HepG2 (cell line): ENCODE measurements around the gene IL2RG. TPM values are rescaled to one million over a fixed set of nuclear protein-coding genes. Genes with fewer than 3 reads are reported as not detected.

Experiments used
- ARHGAP35 ChIP-seq: sonication (generic); formaldehyde crosslinking; IDR thresholded peaks from 2 replicates; pipeline ENCODE4 v1.9.0; 2022; ENCODE audit warnings: mild to moderate bottlenecking, inconsistent platforms, moderate library complexity, missing genetic modification reagents, borderline replicate concordance
- ATM ChIP-seq: fragments of 450-650 bp; IDR thresholded peaks from 2 replicates; pipeline ENCODE4 v1.7.1; 2017; ENCODE audit warnings: mild to moderate bottlenecking, borderline replicate concordance
- CENPX ChIP-seq: sonication (generic); formaldehyde crosslinking; IDR thresholded peaks from 2 replicates; pipeline ENCODE4 v1.9.0; 2021; ENCODE audit warnings: mild to moderate bottlenecking, missing genetic modification reagents, moderate library complexity
- GATAD1 ChIP-seq: IDR thresholded peaks from 2 replicates; pipeline ENCODE4 v1.6.1; 2016; ENCODE audit warnings: missing genetic modification reagents, missing compliant biosample characterization
- GPN1 ChIP-seq: sonication (generic); formaldehyde crosslinking; IDR thresholded peaks from 2 replicates; pipeline ENCODE4 v1.5.1; 2020; ENCODE audit warnings: missing genetic modification reagents, borderline replicate concordance
- KLF11 ChIP-seq: IDR thresholded peaks from 2 replicates; pipeline ENCODE4 v1.6.1; 2016; ENCODE audit warnings: missing compliant biosample characterization
- NR3C1 ChIP-seq: sonication (generic); formaldehyde crosslinking; IDR thresholded peaks from 2 replicates; pipeline ENCODE4 v1.4.0; 2020; ENCODE audit warnings: missing genetic modification reagents
- POGZ ChIP-seq: sonication (generic); formaldehyde crosslinking; IDR thresholded peaks from 2 replicates; pipeline ENCODE4 v1.4.0; 2020; ENCODE audit warnings: mild to moderate bottlenecking, missing genetic modification reagents
- RBM39 ChIP-seq: fragments of 200-400 bp; formaldehyde crosslinking; IDR thresholded peaks from one replicate; pipeline ENCODE4 v1.6.1; 2018; ENCODE audit warnings: antibody characterized with exemption, mild to moderate bottlenecking, low read depth, low read length; ENCODE audit not compliant: poor library complexity, severe bottlenecking
- STAT5B ChIP-seq: sonication (generic); formaldehyde crosslinking; IDR thresholded peaks from 2 replicates; pipeline ENCODE4 v1.4.0; 2020; ENCODE audit warnings: missing genetic modification reagents
- ZFYVE20 ChIP-seq: sonication (generic); formaldehyde crosslinking; IDR thresholded peaks from 2 replicates; pipeline ENCODE4 v1.8.0; 2023; ENCODE audit warnings: low read depth, mild to moderate bottlenecking, moderate library complexity, missing genetic modification reagents, borderline replicate concordance
- ZNF563 ChIP-seq: sonication (generic); formaldehyde crosslinking; IDR thresholded peaks from 2 replicates; pipeline ENCODE4 v1.8.0; 2022; ENCODE audit warnings: mild to moderate bottlenecking, moderate library complexity, missing genetic modification reagents
- ZNF709 ChIP-seq: sonication (generic); formaldehyde crosslinking; IDR thresholded peaks from 2 replicates; pipeline ENCODE4 v1.5.0; 2020; ENCODE audit warnings: mild to moderate bottlenecking, missing genetic modification reagents
- ZNF768 ChIP-seq: sonication (generic); formaldehyde crosslinking; IDR thresholded peaks from 2 replicates; pipeline ENCODE4 v1.4.0; 2020; ENCODE audit warnings: missing genetic modification reagents
- ZNF850 ChIP-seq: sonication (generic); formaldehyde crosslinking; conservative IDR thresholded peaks from 2 replicates; pipeline ENCODE4 v1.9.0; 2021; ENCODE audit warnings: mild to moderate bottlenecking, missing genetic modification reagents
- polyA plus RNA-seq, 8 experiments: library from polyadenylated mRNA; depleted of rRNA in 3 of 8; stranded (reverse) in 7 of 8; unstranded in 1 of 8; fragments of >200 nt; fragmentation: Illumina TruSeq in 4 of 8; extraction: Trizol in 4 of 8; gene quantifications; 2 replicates each; pipeline versions ENCODE4 v1.2.1 to v1.2.3, GENCODE V29; 2011 to 2016; ENCODE audit warnings: low read depth in 4 of 8, missing spikeins in 1 of 8, mixed read lengths in 1 of 8; ENCODE audit not compliant: insufficient read depth in 1 of 8
- total RNA-seq, 5 experiments: library from RNA; depleted of rRNA; stranded (reverse); fragments of >200 nt; fragmentation: Illumina TruSeq; extraction: Trizol; gene quantifications; 2 replicates each; pipeline ENCODE4 v1.2.3, GENCODE V29; 2016; ENCODE audit warnings: low read depth in 1 of 5
- TF ChIP-seq, protein P1 (sequence below): sonication (generic); formaldehyde crosslinking; IDR thresholded peaks from 2 replicates; pipeline ENCODE4 v1.5.0; 2020; ENCODE audit warnings: missing genetic modification reagents
- TF ChIP-seq, protein P2 (sequence below): sonication (generic); formaldehyde crosslinking; IDR thresholded peaks from 2 replicates; pipeline ENCODE4 v1.4.0; 2020; ENCODE audit warnings: missing genetic modification reagents
- TF ChIP-seq, protein P3 (sequence below): sonication (generic); formaldehyde crosslinking; IDR thresholded peaks from 2 replicates; pipeline ENCODE4 v1.4.0; 2020; ENCODE audit warnings: missing genetic modification reagents
- TF ChIP-seq, protein P4 (sequence below): sonication (generic); formaldehyde crosslinking; IDR thresholded peaks from 2 replicates; pipeline ENCODE4 v1.8.0; 2023; ENCODE audit warnings: mild to moderate bottlenecking, missing genetic modification reagents

IL2RG gene
- total and polyA plus RNA-seq, 2 of the 13 experiments (the other 11 are each of a cell fraction or from before 2014, with no cell fraction given): 0.98 TPM; not detected in 1

DNA sequence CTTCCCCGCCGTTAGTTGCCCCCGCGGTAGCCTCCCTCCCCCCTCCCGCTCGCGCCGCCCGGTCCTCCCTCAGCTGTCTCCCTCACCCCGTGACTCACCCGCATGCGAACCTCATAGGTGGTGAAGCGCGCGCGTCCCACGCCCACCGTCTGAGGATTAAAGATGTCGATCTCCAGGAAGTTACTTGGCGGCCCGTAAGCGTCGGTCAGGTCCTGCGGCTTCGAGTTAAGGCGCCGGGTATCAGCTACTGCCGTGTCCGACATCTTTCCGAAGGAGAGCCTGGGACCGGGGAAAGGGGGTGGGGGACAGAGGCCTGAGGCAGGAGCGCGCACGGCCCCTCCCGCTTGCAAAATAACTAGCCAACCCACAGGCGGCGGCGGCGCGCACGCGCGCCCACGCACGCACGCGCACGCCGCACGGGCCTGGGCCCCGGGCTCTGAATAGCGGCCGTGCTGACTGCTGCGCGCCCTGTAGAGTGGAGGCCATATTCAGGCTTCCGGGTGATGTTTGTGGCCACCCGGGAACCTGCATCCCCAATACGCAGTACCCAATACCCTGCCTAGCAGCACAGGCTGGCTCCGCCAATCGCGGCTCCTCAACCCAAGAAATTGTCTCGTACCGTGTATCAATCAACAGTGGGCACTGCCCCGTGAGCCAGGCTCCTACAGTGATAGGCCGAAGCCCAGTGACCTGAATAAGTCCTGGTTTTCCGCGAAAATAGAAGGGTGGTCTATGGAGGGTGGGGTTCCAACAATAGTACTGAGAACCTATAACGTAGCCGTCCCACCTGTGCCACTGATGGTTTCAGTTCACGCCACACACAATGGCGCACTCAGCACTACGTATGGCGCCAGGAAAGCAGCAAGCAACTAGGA is 43.1 kb downstream of the IL2RG start, which contains the start of gene SNX12 (continued):
- TF ChIP-seq, protein P1, sequence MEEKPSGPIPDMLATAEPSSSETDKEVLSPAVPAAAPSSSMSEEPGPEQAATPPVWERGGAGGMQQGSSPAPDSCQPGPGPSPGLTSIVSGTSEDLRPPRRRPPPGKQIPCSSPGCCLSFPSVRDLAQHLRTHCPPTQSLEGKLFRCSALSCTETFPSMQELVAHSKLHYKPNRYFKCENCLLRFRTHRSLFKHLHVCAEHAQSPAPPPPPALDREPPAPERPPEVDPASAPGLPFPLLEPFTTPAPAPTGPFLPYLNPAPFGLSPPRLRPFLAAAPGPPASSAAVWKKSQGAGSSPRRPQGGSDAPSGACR (CRISPR knock-in tag): peak; percentile 64; the same call in 1 of the 2 replicates
- TF ChIP-seq ATM (no peak), CENPX (CRISPR knock-in tag) (no peak), POGZ (peak; percentile 67), GATAD1 (CRISPR knock-in tag) (peak; percentile 87), ZNF709 (CRISPR knock-in tag) (no peak), ZNF563 (CRISPR knock-in tag) (no peak), RBM39 (peak; percentile 51), GPN1 (no peak), KLF11 (no peak), ARHGAP35 (CRISPR knock-in tag) (no peak), NR3C1 (no peak), ZNF850 (CRISPR knock-in tag) (no peak), ZFYVE20 (CRISPR knock-in tag) (no peak), STAT5B (CRISPR knock-in tag) (no peak), ZNF768 (no peak)
- TF ChIP-seq, protein P2, sequence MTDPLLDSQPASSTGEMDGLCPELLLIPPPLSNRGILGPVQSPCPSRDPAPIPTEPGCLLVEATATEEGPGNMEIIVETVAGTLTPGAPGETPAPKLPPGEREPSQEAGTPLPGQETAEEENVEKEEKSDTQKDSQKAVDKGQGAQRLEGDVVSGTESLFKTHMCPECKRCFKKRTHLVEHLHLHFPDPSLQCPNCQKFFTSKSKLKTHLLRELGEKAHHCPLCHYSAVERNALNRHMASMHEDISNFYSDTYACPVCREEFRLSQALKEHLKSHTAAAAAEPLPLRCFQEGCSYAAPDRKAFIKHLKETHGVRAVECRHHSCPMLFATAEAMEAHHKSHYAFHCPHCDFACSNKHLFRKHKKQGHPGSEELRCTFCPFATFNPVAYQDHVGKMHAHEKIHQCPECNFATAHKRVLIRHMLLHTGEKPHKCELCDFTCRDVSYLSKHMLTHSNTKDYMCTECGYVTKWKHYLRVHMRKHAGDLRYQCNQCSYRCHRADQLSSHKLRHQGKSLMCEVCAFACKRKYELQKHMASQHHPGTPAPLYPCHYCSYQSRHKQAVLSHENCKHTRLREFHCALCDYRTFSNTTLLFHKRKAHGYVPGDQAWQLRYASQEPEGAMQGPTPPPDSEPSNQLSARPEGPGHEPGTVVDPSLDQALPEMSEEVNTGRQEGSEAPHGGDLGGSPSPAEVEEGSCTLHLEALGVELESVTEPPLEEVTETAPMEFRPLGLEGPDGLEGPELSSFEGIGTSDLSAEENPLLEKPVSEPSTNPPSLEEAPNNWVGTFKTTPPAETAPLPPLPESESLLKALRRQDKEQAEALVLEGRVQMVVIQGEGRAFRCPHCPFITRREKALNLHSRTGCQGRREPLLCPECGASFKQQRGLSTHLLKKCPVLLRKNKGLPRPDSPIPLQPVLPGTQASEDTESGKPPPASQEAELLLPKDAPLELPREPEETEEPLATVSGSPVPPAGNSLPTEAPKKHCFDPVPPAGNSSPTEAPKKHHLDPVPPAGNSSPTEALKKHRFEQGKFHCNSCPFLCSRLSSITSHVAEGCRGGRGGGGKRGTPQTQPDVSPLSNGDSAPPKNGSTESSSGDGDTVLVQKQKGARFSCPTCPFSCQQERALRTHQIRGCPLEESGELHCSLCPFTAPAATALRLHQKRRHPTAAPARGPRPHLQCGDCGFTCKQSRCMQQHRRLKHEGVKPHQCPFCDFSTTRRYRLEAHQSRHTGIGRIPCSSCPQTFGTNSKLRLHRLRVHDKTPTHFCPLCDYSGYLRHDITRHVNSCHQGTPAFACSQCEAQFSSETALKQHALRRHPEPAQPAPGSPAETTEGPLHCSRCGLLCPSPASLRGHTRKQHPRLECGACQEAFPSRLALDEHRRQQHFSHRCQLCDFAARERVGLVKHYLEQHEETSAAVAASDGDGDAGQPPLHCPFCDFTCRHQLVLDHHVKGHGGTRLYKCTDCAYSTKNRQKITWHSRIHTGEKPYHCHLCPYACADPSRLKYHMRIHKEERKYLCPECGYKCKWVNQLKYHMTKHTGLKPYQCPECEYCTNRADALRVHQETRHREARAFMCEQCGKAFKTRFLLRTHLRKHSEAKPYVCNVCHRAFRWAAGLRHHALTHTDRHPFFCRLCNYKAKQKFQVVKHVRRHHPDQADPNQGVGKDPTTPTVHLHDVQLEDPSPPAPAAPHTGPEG: no peak
- TF ChIP-seq, protein P3, sequence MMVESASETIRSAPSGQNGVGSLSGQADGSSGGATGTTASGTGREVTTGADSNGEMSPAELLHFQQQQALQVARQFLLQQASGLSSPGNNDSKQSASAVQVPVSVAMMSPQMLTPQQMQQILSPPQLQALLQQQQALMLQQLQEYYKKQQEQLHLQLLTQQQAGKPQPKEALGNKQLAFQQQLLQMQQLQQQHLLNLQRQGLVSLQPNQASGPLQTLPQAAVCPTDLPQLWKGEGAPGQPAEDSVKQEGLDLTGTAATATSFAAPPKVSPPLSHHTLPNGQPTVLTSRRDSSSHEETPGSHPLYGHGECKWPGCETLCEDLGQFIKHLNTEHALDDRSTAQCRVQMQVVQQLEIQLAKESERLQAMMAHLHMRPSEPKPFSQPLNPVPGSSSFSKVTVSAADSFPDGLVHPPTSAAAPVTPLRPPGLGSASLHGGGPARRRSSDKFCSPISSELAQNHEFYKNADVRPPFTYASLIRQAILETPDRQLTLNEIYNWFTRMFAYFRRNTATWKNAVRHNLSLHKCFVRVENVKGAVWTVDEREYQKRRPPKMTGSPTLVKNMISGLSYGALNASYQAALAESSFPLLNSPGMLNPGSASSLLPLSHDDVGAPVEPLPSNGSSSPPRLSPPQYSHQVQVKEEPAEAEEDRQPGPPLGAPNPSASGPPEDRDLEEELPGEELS: peak; percentile 24; the same call in 1 of the 2 replicates
- TF ChIP-seq, protein P4, sequence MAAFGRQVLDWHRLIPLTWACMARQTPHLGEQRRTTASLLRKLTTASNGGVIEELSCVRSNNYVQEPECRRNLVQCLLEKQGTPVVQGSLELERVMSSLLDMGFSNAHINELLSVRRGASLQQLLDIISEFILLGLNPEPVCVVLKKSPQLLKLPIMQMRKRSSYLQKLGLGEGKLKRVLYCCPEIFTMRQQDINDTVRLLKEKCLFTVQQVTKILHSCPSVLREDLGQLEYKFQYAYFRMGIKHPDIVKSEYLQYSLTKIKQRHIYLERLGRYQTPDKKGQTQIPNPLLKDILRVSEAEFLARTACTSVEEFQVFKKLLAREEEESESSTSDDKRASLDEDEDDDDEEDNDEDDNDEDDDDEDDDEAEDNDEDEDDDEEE (CRISPR knock-in tag): no peak
